Measurements from ENCODE around the gene WDR27.
"Not testable (repeated sequence)": the region's sequence is repeated elsewhere in the genome, so short reads cannot be mapped to it uniquely, and the experiment has no call there.

WDR27 gene

DNA sequence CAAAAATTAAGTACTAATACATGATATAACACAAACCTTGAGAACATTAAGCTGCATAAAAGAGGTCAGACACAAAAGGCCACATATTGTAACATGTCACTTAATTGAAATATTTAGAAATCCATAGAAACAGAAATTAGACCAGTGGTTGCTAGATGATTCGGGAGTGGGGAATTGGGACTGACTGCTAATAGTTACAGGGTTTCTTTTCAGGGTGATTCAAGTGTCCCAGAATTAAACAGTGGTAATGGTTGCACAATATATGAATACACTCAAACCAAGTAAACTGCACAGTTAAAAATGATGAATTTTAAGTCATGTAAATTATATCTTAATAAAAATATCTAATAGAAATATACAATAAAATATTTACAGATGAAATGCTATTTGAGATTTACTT is 174.5 kb downstream of the WDR27 start:
- peaks cover 7% of the 10 kb centered on the region for H3K9me3 Mint-ChIP-seq
- H3K4me1 Mint-ChIP-seq: peaks cover 6% of the 10 kb centered on the region
- no peaks in the 10 kb centered on the region for H3K27me3 Mint-ChIP-seq (ENCODE audit: low read depth, poor library complexity)
- TF ChIP-seq, protein P1, sequence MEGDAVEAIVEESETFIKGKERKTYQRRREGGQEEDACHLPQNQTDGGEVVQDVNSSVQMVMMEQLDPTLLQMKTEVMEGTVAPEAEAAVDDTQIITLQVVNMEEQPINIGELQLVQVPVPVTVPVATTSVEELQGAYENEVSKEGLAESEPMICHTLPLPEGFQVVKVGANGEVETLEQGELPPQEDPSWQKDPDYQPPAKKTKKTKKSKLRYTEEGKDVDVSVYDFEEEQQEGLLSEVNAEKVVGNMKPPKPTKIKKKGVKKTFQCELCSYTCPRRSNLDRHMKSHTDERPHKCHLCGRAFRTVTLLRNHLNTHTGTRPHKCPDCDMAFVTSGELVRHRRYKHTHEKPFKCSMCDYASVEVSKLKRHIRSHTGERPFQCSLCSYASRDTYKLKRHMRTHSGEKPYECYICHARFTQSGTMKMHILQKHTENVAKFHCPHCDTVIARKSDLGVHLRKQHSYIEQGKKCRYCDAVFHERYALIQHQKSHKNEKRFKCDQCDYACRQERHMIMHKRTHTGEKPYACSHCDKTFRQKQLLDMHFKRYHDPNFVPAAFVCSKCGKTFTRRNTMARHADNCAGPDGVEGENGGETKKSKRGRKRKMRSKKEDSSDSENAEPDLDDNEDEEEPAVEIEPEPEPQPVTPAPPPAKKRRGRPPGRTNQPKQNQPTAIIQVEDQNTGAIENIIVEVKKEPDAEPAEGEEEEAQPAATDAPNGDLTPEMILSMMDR (IDR thresholded peaks at IDR 0.05): no peak
- H3K36me3 Mint-ChIP-seq (ENCODE audit: low read depth): peaks cover 18% of the 10 kb centered on the region
- no peak for DNase-seq
- no peak overlapping the region for H3K4me3 Mint-ChIP-seq
- H3K27ac Mint-ChIP-seq: no peak overlapping the region

DNA sequence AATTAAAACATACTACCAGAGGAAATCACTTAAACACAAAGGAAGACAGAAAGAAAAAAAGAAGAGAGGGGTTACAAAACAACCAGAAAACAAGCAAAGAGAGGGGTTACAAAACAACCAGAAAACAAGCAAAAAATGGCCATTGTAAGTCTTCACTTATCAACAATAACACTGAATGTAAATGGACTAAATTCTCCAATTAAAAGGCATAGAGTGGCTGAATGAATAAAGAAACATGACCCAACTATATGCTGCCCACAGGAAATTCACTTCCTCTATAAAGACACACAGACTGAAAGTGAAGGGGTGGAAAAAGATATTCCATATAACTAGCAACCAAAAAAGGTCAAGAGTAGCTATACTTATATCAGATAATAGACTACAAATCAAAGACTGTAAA is 180.0 kb downstream of the WDR27 start:
- peaks cover 51% of the 10 kb centered on the region for H3K9me3 Mint-ChIP-seq

DNA sequence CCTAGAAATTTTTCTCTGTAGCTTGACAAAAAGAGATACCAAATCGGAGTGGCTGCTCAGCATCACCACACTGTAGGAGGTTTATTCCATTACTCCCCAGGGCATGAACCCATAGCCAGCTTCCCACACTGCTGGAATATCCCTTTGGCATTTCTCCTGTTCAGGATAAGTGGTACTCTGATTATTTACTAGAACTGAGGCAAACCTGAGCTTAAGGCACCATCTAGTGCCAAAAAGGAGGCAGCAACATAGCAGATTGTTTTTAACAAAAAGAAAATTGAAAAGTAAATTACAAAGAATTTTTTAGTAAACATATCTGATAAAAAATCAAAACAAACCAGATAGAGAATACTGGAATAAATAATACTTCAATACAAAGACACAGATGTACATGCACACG is 181.7 kb downstream of the WDR27 start:
- peaks cover 53% of the 10 kb centered on the region for H3K36me3 Mint-ChIP-seq (ENCODE audit: low read depth)
- H3K27ac Mint-ChIP-seq: no peak overlapping the region
- no peak for DNase-seq
- peaks cover 52% of the 10 kb centered on the region for H3K9me3 Mint-ChIP-seq
- no peak overlapping the region for H3K4me3 Mint-ChIP-seq
- no peaks in the 10 kb centered on the region for H3K4me1 Mint-ChIP-seq
- no peaks in the 10 kb centered on the region for H3K27me3 Mint-ChIP-seq (ENCODE audit: low read depth, poor library complexity)
- TF ChIP-seq, protein P1 (IDR thresholded peaks at IDR 0.05): no peak

More for the DNA sequence above, 180.0 kb downstream of the WDR27 start:
- Mint-ChIP-seq H3K36me3 (ENCODE audit: low read depth) (peaks cover 52% of the 10 kb centered on the region), H3K27ac (no peak overlapping the region), H3K4me1 (no peaks in the 10 kb centered on the region), H3K4me3 (no peak overlapping the region), H3K27me3 (ENCODE audit: low read depth, poor library complexity) (no peaks in the 10 kb centered on the region)
- no peak for DNase-seq
- TF ChIP-seq, protein P1 (IDR thresholded peaks at IDR 0.05): no peak

DNA sequence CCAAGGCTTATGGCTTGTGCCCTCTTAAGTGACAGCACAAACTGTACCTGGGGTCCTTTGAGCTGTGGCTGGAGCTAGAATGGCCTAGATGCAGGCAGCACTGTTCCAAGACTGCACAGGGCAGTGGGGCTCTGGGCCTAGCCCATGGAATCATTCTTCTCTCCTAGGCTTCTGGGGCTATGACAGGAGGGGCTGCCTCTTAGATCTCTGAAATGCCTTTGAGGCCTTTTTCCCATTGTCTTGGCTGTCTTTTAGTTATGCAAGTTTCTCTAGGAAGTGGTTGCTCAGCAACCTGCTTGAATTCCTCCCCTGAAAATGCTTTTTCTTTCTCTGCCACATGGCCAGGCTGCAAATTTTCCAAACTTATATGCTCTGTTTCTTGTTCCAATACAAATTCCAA is 183.4 kb downstream of the WDR27 start:
- H3K4me3 Mint-ChIP-seq: no peak overlapping the region
- H3K27me3 Mint-ChIP-seq (ENCODE audit: low read depth, poor library complexity): no peaks in the 10 kb centered on the region
- H3K36me3 Mint-ChIP-seq (ENCODE audit: low read depth): peaks cover 48% of the 10 kb centered on the region
- H3K9me3 Mint-ChIP-seq: peaks cover 52% of the 10 kb centered on the region
- no peaks in the 10 kb centered on the region for H3K4me1 Mint-ChIP-seq
- TF ChIP-seq, protein P1 (IDR thresholded peaks at IDR 0.05): no peak
- H3K27ac Mint-ChIP-seq: no peak overlapping the region
- no peak for DNase-seq

DNA sequence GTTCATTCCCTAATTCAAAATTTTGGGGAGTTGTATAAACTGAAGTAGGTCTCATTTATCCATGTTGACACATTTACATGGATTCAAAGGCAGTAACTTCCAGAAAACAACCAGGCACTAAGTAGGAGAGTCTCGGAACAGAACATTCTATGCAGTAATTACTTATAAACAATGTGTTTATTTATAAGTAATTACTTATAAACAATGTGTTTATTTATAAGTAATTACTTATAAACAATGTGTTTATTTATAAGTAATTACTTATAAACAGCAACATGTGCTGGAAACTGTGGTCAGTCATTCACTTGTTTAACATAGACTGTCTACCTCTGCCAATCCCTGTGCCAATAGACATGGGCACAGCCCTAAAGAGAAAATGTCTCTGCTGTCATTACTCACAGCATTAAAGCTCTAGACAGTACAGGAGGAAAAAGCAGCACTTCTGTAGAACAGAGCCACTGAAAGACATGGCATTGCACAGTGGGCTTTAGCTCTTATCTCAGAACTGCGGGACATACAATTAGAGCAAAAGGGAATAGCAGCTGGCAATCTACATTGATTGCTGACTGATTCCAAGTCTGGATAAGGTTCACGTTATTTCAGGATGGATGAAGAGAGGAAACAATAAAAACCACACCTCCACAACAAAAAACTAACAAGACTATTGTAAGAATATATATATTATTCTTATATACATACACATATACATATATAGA is 188.2 kb downstream of the WDR27 start:
- TF ChIP-seq, protein P1 (IDR thresholded peaks at IDR 0.05): no peak
- no peak overlapping the region for H3K27ac Mint-ChIP-seq
- H3K27me3 Mint-ChIP-seq (ENCODE audit: low read depth, poor library complexity): no peaks in the 10 kb centered on the region
- DNase-seq: no peak
- no peak overlapping the region for H3K4me3 Mint-ChIP-seq
- no peaks in the 10 kb centered on the region for H3K4me1 Mint-ChIP-seq
- peaks cover 30% of the 10 kb centered on the region for H3K9me3 Mint-ChIP-seq
- peaks cover 22% of the 10 kb centered on the region for H3K36me3 Mint-ChIP-seq (ENCODE audit: low read depth)

DNA sequence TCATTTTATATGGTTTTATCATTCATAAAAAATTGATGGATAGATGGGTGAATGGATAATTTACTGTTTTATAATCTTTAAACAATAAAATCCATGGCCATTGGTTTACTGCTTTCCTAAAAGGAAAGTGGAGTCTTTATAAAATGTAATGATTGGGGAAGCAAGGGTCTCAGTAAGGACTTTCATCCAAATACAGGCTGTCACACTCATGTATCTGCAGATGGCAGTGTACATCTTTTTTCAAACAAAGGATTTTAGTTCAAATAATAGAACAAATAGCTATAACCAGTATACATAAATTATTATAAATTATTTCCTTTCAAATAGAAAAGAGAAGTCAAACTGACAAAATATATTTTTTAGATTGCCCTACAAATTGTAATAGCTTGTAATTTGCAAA is 190.0 kb downstream of the WDR27 start:
- H3K36me3 Mint-ChIP-seq (ENCODE audit: low read depth): peaks cover 25% of the 10 kb centered on the region
- not testable (repeated sequence) for H3K4me1 Mint-ChIP-seq; DNase-seq; H3K27me3 Mint-ChIP-seq (ENCODE audit: low read depth, poor library complexity); H3K4me3 Mint-ChIP-seq; H3K27ac Mint-ChIP-seq
- peaks cover 31% of the 10 kb centered on the region for H3K9me3 Mint-ChIP-seq

Data from nephron progenitor cell (in vitro differentiated cells).